SK-N-MC (cell line): ENCODE results near the gene RAP1GAP2.

Experiments
- DNase-seq: peaks from one replicate; pipeline ENCODE4 v3.0.0-alpha.2; 2011; ENCODE audit warnings: low read depth, low spot score
- H3K27ac ChIP-seq: fragments of 200-600 bp; sonication (generic); 2 replicates; pipeline ENCODE4 v1.5.1; 2016; ENCODE audit warnings: mixed run types
- H3K36me3 ChIP-seq: fragments of 200-600 bp; sonication (generic); 2 replicates; pipeline ENCODE4 v1.6.1; 2017; ENCODE audit warnings: antibody characterized with exemption, low read length, mixed read lengths; ENCODE audit not compliant: insufficient read depth
- H3K4me3 ChIP-seq: fragments of 200-600 bp; sonication (generic); 2 replicates; pipeline ENCODE4 v1.5.1; 2016
- H3K9ac ChIP-seq: fragments of 200-600 bp; sonication (generic); 2 replicates; pipeline ENCODE4 v1.8.0; 2017; ENCODE audit warnings: mixed run types, mixed read lengths; ENCODE audit not compliant: insufficient read length
- H3K9me3 ChIP-seq: fragments of 200-600 bp; sonication (generic); 2 replicates; pipeline ENCODE4 v1.6.1; 2017; ENCODE audit warnings: low read depth, mild to moderate bottlenecking, antibody characterized with exemption, low read length, moderate library complexity, mixed read lengths
- EZH2 ChIP-seq: fragments of 200-600 bp; sonication (generic); IDR thresholded peaks from one replicate; pipeline ENCODE4 v1.6.1; 2017; ENCODE audit warnings: antibody characterized with exemption
- FOXP2 ChIP-seq: optimal IDR thresholded peaks from 2 replicates; pipeline ENCODE3; 2011; ENCODE audit warnings: mild to moderate bottlenecking, moderate library complexity; ENCODE audit not compliant: insufficient read depth; ENCODE audit errors: extremely low read length, control extremely low read depth
- POLR2AphosphoS5 ChIP-seq: IDR thresholded peaks from 2 replicates; pipeline ENCODE4 v1.6.1; 2012; ENCODE audit warnings: mild to moderate bottlenecking, low read depth, low read length, borderline replicate concordance

RAP1GAP2 gene

DNA sequence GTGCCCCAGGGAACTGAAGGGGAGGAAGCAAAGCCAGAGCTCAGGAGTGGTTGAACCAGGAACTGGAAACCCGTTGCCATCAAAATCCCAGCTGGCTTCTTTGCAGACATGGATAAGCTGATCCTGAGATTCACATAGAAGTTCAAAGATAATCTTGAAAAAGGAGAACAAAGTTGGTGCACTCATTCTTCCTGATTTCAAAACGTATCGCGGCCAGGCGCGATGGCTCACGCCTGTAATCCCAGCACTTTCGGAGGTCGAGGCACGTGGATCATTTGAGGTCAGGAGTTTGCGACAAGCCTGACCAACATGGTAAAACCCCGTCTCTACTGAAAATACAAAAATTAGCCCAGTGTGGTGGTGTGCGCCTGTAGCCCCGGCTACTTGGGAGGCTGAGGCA lies 7.1 kb downstream of the RAP1GAP2 start:
- H3K4me3 ChIP-seq = no peak overlapping the region
- no peaks in the 10 kb centered on the region for H3K36me3 ChIP-seq
- no peak for DNase-seq

DNA sequence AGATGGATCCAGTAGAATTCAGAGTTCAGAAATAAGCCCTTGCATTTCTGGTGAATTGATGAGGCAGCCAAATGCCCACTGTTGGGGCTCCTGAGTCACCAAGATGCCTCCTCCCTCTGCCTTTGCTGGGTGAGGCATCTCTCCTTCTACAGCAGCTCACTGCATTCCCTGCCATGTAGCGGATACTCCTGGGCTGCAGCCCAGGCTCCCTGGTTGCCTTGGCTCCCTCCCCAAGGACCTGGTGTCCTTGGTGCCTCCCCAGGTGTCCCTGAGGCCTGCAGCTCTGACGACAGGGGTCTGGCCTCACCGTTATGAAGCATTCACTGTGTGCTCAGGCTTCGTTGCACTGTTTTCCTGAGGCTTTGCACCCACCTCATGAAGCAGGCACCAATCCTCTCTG lies 7.7 kb downstream of the RAP1GAP2 start:
- no peak for DNase-seq
- Histone ChIP-seq H3K9me3 (no peaks in the 10 kb centered on the region), H3K27ac (no peak overlapping the region), H3K9ac (no peak overlapping the region), H3K36me3 (no peaks in the 10 kb centered on the region), H3K4me3 (no peak overlapping the region)
- TF ChIP-seq FOXP2 (no peak), POLR2AphosphoS5 (no peak), EZH2 (no peak)

More for the DNA sequence above, 7.1 kb downstream of the RAP1GAP2 start:
- TF ChIP-seq POLR2AphosphoS5 = no peak
- no peak for TF ChIP-seq EZH2
- Histone ChIP-seq H3K9ac (no peak overlapping the region), H3K27ac (no peak overlapping the region), H3K9me3 (no peaks in the 10 kb centered on the region)

GRCh38 chr17:2804912-2805311 lies 8.7 kb downstream of the RAP1GAP2 start:
- no peak for DNase-seq
- Histone ChIP-seq H3K36me3 (no peaks in the 10 kb centered on the region), H3K9ac (no peak overlapping the region), H3K27ac (no peak overlapping the region), H3K4me3 (no peak overlapping the region), H3K9me3 (no peaks in the 10 kb centered on the region)
- TF ChIP-seq FOXP2 (no peak), POLR2AphosphoS5 (no peak), EZH2 (no peak)

- Histone ChIP-seq H3K36me3 (no peaks in the 10 kb centered on the region), H3K9me3 (no peaks in the 10 kb centered on the region), H3K27ac (no peak overlapping the region), H3K9ac (no peak overlapping the region), H3K4me3 (no peak overlapping the region)
- TF ChIP-seq FOXP2 (no peak), POLR2AphosphoS5 (no peak), EZH2 (no peak)
- no peak for DNase-seq
Measured at GRCh38 chr17:2805961-2806360, 9.7 kb downstream of the RAP1GAP2 start.

DNA sequence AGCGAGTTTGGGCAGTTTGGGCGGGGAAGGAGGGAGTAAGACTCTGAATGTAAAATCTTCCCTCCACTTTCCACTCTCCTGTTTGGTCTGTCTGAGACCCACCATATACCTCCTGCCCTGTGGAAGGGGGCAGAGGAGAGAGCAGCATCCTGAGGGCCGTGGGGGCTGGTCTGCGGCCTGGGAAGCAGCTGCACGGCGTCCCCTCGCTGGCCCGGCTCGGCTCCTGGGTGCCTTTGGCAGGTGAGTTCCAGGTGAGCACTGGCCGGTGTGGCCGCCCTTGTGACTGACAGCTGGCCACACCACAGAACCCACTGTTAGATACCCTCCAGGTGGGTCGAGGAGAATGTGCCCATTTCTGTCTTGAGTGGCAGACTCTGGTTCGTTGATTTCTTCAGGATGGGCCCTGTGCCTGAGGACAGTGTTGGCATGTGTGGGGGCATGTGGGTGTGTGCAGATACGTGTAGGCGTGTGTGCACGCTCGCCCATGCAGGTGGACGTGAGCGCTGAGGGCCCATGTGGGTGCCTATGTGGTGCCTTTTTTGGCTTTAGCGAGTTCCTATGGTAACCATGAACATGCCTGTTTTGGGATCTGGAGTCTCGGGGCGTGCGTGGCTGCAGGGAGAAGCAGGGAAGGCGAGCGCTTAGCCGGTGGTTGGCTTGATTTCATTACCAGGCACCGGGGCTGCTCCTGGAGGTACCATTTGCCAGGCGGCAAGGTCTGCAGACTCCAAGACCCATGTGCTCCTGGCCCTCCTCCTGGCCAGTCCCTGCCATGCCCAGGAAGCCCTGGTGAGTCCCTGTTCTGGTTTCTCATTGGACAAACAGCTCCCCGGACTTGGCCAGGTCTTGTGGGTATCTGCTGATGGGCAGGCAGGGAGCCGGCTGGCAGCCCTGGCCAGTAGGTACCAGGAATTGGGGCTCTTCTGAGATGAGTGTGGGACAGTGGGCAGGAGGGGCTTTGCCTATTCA lies 12.4 kb downstream of the RAP1GAP2 start:
- Histone ChIP-seq H3K9ac (no peak overlapping the region), H3K9me3 (no peaks in the 10 kb centered on the region), H3K4me3 (no peak overlapping the region), H3K36me3 (no peaks in the 10 kb centered on the region), H3K27ac (no peak overlapping the region)
- TF ChIP-seq POLR2AphosphoS5 (no peak), EZH2 (no peak), FOXP2 (no peak)
- DNase-seq = no peak

DNA sequence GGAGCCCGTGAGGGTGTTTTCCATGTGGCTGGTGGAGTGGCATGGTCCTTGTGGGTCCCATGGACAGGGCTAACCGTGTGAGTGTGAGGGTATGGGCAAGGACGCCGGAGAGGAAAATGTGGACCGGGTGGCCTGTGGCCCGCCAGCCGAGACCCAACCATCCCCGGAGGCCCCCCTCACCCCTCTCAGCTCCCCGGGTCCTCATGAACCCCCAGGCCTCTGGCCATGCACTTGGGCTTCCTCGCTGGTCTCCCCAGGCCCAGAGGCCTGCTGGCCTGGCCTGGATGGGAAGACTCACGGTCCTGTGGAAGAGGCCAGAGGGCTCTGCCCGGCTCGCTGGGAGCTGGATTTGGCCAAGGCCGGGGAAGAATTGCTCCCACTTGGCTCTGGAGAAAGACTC lies 13.1 kb downstream of the RAP1GAP2 start:
- DNase-seq = no peak
- no peak for TF ChIP-seq EZH2
- TF ChIP-seq FOXP2 = no peak
- TF ChIP-seq POLR2AphosphoS5 = no peak
- Histone ChIP-seq H3K9ac (no peak overlapping the region), H3K9me3 (no peaks in the 10 kb centered on the region), H3K36me3 (no peaks in the 10 kb centered on the region), H3K4me3 (no peak overlapping the region), H3K27ac (no peak overlapping the region)

DNA sequence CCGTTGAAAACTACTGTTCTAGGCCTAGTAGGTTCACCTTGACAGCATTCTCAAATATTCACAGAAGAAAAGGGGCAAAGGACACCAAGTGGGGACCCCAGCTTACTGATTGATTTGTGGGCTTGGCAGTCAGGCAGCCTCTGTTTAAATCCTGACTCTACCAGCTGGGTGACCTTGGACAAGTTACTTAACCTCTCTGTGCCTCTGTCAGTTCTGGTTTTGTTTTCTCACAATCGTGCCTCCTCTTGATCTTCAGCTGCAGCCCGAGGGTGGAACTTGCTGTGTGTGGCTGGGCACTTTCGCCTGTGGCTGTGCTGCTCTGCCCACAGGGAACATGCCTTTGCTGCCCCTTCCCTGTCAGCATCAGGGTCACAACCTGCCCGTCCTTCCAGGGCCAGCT lies 17.8 kb downstream of the RAP1GAP2 start:
- Histone ChIP-seq H3K27ac (no peak overlapping the region), H3K9me3 (no peaks in the 10 kb centered on the region), H3K4me3 (no peak overlapping the region), H3K9ac (no peak overlapping the region), H3K36me3 (no peaks in the 10 kb centered on the region)
- TF ChIP-seq EZH2 = no peak
- TF ChIP-seq POLR2AphosphoS5 = no peak
- no peak for TF ChIP-seq FOXP2
- no peak for DNase-seq

DNA sequence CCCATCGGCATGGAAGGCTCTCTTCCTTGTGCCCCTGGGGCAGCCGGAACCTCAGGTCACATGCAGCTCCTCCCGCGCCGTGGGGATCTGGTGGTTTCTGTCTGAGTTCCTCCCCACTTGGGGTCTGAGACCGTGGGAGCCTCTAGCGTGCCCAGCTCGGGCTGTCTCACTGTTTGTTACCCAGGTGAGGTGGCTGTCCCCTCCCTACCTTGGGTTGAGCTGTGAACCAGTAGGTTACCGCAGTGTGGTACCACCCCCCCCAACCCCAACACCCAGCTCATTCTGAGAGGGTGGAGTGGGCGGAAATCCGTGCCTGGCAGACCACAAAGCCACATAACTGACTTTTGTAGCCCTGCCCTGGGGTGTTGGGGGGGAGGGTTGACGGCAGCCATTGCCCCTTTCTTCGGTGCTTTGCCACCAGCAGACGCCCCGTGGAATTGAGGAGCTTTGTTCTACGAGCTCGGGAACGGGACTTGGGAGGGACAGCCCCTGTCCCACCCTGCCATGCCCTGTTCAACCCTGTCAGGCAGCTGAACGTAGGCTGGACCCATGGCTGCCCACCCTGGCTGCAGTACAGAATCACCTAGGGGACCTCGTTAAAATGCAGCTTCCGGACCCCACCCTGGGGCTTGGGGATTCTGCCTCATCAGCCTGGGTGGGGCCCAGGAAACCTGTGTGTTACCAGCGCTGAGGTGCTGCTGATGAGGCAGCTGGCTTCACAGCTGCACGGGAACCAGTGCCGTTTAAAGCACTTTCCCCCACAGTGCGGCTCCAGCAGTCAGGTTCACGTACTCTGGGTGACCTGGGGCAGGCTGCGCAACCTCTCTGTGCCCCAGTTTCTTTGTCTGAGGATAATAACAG lies 18.5 kb downstream of the RAP1GAP2 start:
- H3K27ac ChIP-seq = no peak overlapping the region

More for the DNA sequence above, 18.5 kb downstream of the RAP1GAP2 start:
- no peak for TF ChIP-seq FOXP2
- TF ChIP-seq POLR2AphosphoS5 = no peak
- TF ChIP-seq EZH2 = no peak
- Histone ChIP-seq H3K36me3 (no peaks in the 10 kb centered on the region), H3K4me3 (no peak overlapping the region), H3K9me3 (no peaks in the 10 kb centered on the region), H3K9ac (no peak overlapping the region)
- DNase-seq = no peak
